ENCODE data around the gene RHBDF1.

GRCh38 chr16:57711-58110, 14.7 kb downstream of the RHBDF1 start:
- TF ChIP-seq POLR2A (IDR thresholded peaks at IDR 0.05; ENCODE audit: low read depth, low read length) (no peak), TAF1 (IDR thresholded peaks at IDR 0.05; ENCODE audit: borderline replicate concordance, low read depth, low read length) (no peak), POLR2AphosphoS5 (IDR thresholded peaks at IDR 0.05; ENCODE audit: low read depth, low read length) (no peak)
